Measurements from ENCODE around the gene SPESP1.

GRCh38 chr15:68957696-68958095 is 27.4 kb downstream of the SPESP1 start:
- no peak for TF ChIP-seq EZH2 (IDR thresholded peaks at IDR 0.05; ENCODE audit: borderline replicate concordance, insufficient read depth, low read depth, low read length, poor library complexity, severe bottlenecking)
- TF ChIP-seq, protein P1, sequence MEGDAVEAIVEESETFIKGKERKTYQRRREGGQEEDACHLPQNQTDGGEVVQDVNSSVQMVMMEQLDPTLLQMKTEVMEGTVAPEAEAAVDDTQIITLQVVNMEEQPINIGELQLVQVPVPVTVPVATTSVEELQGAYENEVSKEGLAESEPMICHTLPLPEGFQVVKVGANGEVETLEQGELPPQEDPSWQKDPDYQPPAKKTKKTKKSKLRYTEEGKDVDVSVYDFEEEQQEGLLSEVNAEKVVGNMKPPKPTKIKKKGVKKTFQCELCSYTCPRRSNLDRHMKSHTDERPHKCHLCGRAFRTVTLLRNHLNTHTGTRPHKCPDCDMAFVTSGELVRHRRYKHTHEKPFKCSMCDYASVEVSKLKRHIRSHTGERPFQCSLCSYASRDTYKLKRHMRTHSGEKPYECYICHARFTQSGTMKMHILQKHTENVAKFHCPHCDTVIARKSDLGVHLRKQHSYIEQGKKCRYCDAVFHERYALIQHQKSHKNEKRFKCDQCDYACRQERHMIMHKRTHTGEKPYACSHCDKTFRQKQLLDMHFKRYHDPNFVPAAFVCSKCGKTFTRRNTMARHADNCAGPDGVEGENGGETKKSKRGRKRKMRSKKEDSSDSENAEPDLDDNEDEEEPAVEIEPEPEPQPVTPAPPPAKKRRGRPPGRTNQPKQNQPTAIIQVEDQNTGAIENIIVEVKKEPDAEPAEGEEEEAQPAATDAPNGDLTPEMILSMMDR (IDR thresholded peaks at IDR 0.05), result no peak

Data from B cell (primary cell).